H1 (cell line): Measurements from ENCODE around the gene CARD11. TPM values are rescaled to one million over a fixed set of nuclear protein-coding genes. Genes with fewer than 3 reads are reported as not detected.

ENCODE experiments used
- CTCF ChIA-PET: fragments of 300-600 bp; sonication (Branson Sonifier 250); formaldehyde crosslinking; loops from one replicate; lab custom pipeline; 2021; ENCODE audit not compliant: partially characterized antibody; lab: Charles Lee
- POLR2A ChIA-PET: fragments of 300-600 bp; sonication (Branson Sonifier 250); formaldehyde crosslinking; loops from one replicate; lab custom pipeline; 2021; ENCODE audit warnings: inconsistent platforms; ENCODE audit not compliant: partially characterized antibody; lab: Charles Lee
- DNase-seq, 2 experiments: peaks; one replicate each; pipeline versions ENCODE4 v3.0.0 to v3.0.0-alpha.2; 2010 to 2022; ENCODE audit warnings: low spot score in 2 of 2, low read depth in 1 of 2, mixed read lengths in 1 of 2
- FAIRE-seq: peaks from 2 replicates; lab custom pipeline; 2011; peaks lifted over from hg19 to GRCh38; lab: Jason Lieb, UNC
- H2AFZ ChIP-seq: 2 replicates; pipeline ENCODE4 v1.8.1; 2012; ENCODE audit warnings: low read length, inconsistent platforms
- H2AK5ac ChIP-seq: 2 replicates; pipeline ENCODE4 v1.6.1; 2013; ENCODE audit warnings: low read depth, low read length
- H2BK120ac ChIP-seq: replicated peaks from 2 replicates; pipeline ENCODE3; 2013; ENCODE audit warnings: low read depth, low read length, inconsistent platforms
- H2BK12ac ChIP-seq: 2 replicates; pipeline ENCODE4 v1.6.1; 2013; ENCODE audit warnings: low read depth, low read length
- H2BK15ac ChIP-seq: 2 replicates; pipeline ENCODE4 v1.6.1; 2013; ENCODE audit warnings: low read length
- H2BK20ac ChIP-seq: 2 replicates; pipeline ENCODE4 v1.6.1; 2013; ENCODE audit warnings: low read length
- H2BK5ac ChIP-seq: 2 replicates; pipeline ENCODE4 v1.6.1; 2013; ENCODE audit warnings: low read depth, low read length
- H3K14ac ChIP-seq: 2 replicates; pipeline ENCODE4 v1.6.1; 2013; ENCODE audit warnings: inconsistent platforms; ENCODE audit not compliant: insufficient read length
- H3K18ac ChIP-seq: 2 replicates; pipeline ENCODE4 v1.6.1; 2013; ENCODE audit warnings: low read length; ENCODE audit errors: extremely low read depth
- H3K23ac ChIP-seq: 2 replicates; pipeline ENCODE4 v1.6.1; 2013; ENCODE audit warnings: inconsistent platforms; ENCODE audit not compliant: insufficient read length
- H3K23me2 ChIP-seq: 2 replicates; pipeline ENCODE4 v1.6.1; 2013; ENCODE audit warnings: low read depth, low read length
- H3K27ac ChIP-seq: 2 replicates; pipeline ENCODE4 v1.6.1; 2011; ENCODE audit warnings: low read depth, low read length, inconsistent platforms
- H3K27me3 ChIP-seq, 4 experiments: replicated peaks in 1 of 4; 1 replicate in 1 of 4; 2 replicates in 3 of 4; pipeline versions ENCODE4 v1.6.1 to v1.8.1; 2011 to 2013; ENCODE audit warnings: low read length in 3 of 4, mild to moderate bottlenecking in 3 of 4, inconsistent platforms in 2 of 4, mixed read lengths in 2 of 4, moderate library complexity in 1 of 4; ENCODE audit not compliant: control insufficient read depth in 3 of 4, insufficient read depth in 3 of 4; ENCODE audit errors: extremely low read depth in 1 of 4
- H3K36me3 ChIP-seq, 4 experiments: 2 replicates each; pipeline versions ENCODE4 v1.6.1 to v1.8.1; 2011 to 2013; ENCODE audit warnings: mild to moderate bottlenecking in 4 of 4, low read length in 3 of 4, moderate library complexity in 2 of 4, control low read depth in 1 of 4, inconsistent platforms in 1 of 4; ENCODE audit not compliant: insufficient read depth in 4 of 4, control insufficient read depth in 2 of 4
- H3K4ac ChIP-seq: replicated peaks from 2 replicates; pipeline ENCODE3; 2013; ENCODE audit warnings: low read length, low read depth, mixed read lengths, inconsistent platforms; ENCODE audit not compliant: insufficient read length
- H3K4me1 ChIP-seq, 4 experiments: replicated peaks in 1 of 4; 1 replicate in 1 of 4; 2 replicates in 3 of 4; pipeline versions ENCODE4 v1.6.1 to v1.8.1; 2011 to 2013; ENCODE audit warnings: low read length in 3 of 4, inconsistent platforms in 2 of 4, mixed read lengths in 1 of 4; ENCODE audit not compliant: insufficient read depth in 4 of 4, control insufficient read depth in 3 of 4
- H3K4me2 ChIP-seq, 2 experiments: 2 replicates each; pipeline versions ENCODE4 v1.6.1 to v1.8.1; 2011 to 2013; ENCODE audit warnings: low read depth in 2 of 2, low read length in 2 of 2, control low read depth in 1 of 2, inconsistent platforms in 1 of 2, mild to moderate bottlenecking in 1 of 2; ENCODE audit not compliant: insufficient read depth in 1 of 2
- H3K4me3 ChIP-seq, 4 experiments: fragments of 200-600, 300-600 bp in 1 of 4; sonication (generic), shearing (Covaris generic), sonication (Bioruptor Twin) in 1 of 4; 2 replicates each; pipeline versions ENCODE4 v1.5.1 to v1.8.1; 2011 to 2016; ENCODE audit warnings: low read length in 4 of 4, low read depth in 3 of 4, control low read depth in 2 of 4, inconsistent platforms in 2 of 4, mild to moderate bottlenecking in 2 of 4, mixed read lengths in 1 of 4, moderate library complexity in 1 of 4; ENCODE audit not compliant: insufficient read depth in 2 of 4; ENCODE audit errors: extremely low read depth in 1 of 4
- H3K56ac ChIP-seq: replicated peaks from 2 replicates; pipeline ENCODE3; 2013; ENCODE audit warnings: low read depth, mild to moderate bottlenecking, mixed read lengths, low read length, inconsistent platforms; ENCODE audit not compliant: insufficient read length
- H3K79me1 ChIP-seq: 2 replicates; pipeline ENCODE4 v1.6.1; 2013; ENCODE audit warnings: low read depth, low read length, control low read depth
- H3K79me2 ChIP-seq, 2 experiments: 2 replicates each; pipeline versions ENCODE4 v1.6.1 to v1.8.1; 2012 to 2013; ENCODE audit warnings: low read length in 2 of 2, mild to moderate bottlenecking in 2 of 2, inconsistent platforms in 1 of 2; ENCODE audit not compliant: insufficient read depth in 2 of 2, control insufficient read depth in 1 of 2
- H3K9ac ChIP-seq, 4 experiments: replicated peaks in 1 of 4; 1 replicate in 1 of 4; 2 replicates in 3 of 4; pipeline versions ENCODE4 v1.6.1 to v1.8.1; 2011 to 2013; ENCODE audit warnings: low read depth in 3 of 4, low read length in 3 of 4, control low read depth in 2 of 4, mild to moderate bottlenecking in 2 of 4, moderate library complexity in 2 of 4, inconsistent platforms in 1 of 4; ENCODE audit errors: extremely low read depth in 1 of 4
- H3K9me3 ChIP-seq, 2 experiments: 2 replicates each; pipeline versions ENCODE4 v1.6.1 to v1.8.1; 2012 to 2013; ENCODE audit warnings: mild to moderate bottlenecking in 2 of 2, moderate library complexity in 2 of 2, control low read depth in 1 of 2, inconsistent platforms in 1 of 2, low read depth in 1 of 2, low read length in 1 of 2, mixed read lengths in 1 of 2; ENCODE audit not compliant: insufficient read depth in 2 of 2
- H4K20me1 ChIP-seq, 2 experiments: replicated peaks in 1 of 2; 2 replicates each; pipeline versions ENCODE3 to v1.8.1; 2011 to 2013; ENCODE audit warnings: inconsistent platforms in 2 of 2, low read length in 2 of 2, mild to moderate bottlenecking in 1 of 2; ENCODE audit not compliant: insufficient read depth in 2 of 2, control insufficient read depth in 1 of 2
- H4K5ac ChIP-seq: 2 replicates; pipeline ENCODE4 v1.6.1; 2013; ENCODE audit warnings: low read length, low read depth, mixed read lengths, inconsistent platforms; ENCODE audit not compliant: insufficient read length
- H4K8ac ChIP-seq: 2 replicates; pipeline ENCODE4 v1.8.0; 2013; ENCODE audit warnings: mild to moderate bottlenecking, moderate library complexity, low read length, inconsistent platforms; ENCODE audit not compliant: insufficient read depth; ENCODE audit errors: extremely low read depth
- H4K91ac ChIP-seq: replicated peaks from 2 replicates; pipeline ENCODE3; 2013; ENCODE audit warnings: low read length, mixed read lengths, inconsistent platforms; ENCODE audit not compliant: insufficient read length
- KDM1A ChIP-seq: fragments of 200-600, 300-600 bp; sonication (generic); IDR thresholded peaks from 2 replicates; pipeline ENCODE4 v1.7.1; 2016; ENCODE audit warnings: mild to moderate bottlenecking, low read length, borderline replicate concordance
- NANOG ChIP-seq: IDR thresholded peaks from 2 replicates; pipeline ENCODE4 v1.6.1; 2011; ENCODE audit warnings: low read length, low read depth, mild to moderate bottlenecking, inconsistent platforms; ENCODE audit not compliant: insufficient read depth, poor library complexity, severe bottlenecking
- NRF1 ChIP-seq: IDR thresholded peaks from 2 replicates; pipeline ENCODE4 v1.6.1; 2011; ENCODE audit warnings: mild to moderate bottlenecking, low read depth, low read length, improper control_type of control experiment
- RAD21 ChIP-seq, 2 experiments: IDR thresholded peaks in 1 of 2; conservative IDR thresholded peaks in 1 of 2; 2 replicates each; pipeline ENCODE4 v1.6.1; 2011; ENCODE audit warnings: low read depth in 2 of 2, low read length in 2 of 2, improper control_type of control experiment in 1 of 2, inconsistent platforms in 1 of 2, mild to moderate bottlenecking in 1 of 2, moderate library complexity in 1 of 2
- SP2 ChIP-seq: IDR thresholded peaks from 2 replicates; pipeline ENCODE4 v1.6.1; 2012; ENCODE audit warnings: mild to moderate bottlenecking, low read length, inconsistent platforms
- YY1 ChIP-seq: IDR thresholded peaks from 2 replicates; pipeline ENCODE4 v1.6.1; 2011; ENCODE audit warnings: low read depth, mild to moderate bottlenecking, low read length
- ZNF274 ChIP-seq: IDR thresholded peaks from 2 replicates; pipeline ENCODE4 v1.7.0; 2012; ENCODE audit warnings: low read length, borderline replicate concordance; ENCODE audit errors: extremely low read depth
- WGBS, 2 experiments: shearing (Covaris generic) in 1 of 2; methylation state at CpG; one replicate each; pipeline versions ENCODE4 v1.1.6 to v1.1.7; 2013 to 2015; ENCODE audit warnings: low lambda C conversion rate in 2 of 2, mixed read lengths in 2 of 2, inconsistent platforms in 1 of 2, low coverage in 1 of 2, missing lambda C conversion rate in 1 of 2; ENCODE audit not compliant: insufficient replicate concordance in 2 of 2, insufficient coverage in 1 of 2, insufficient read length in 1 of 2; ENCODE audit errors: extremely low coverage in 1 of 2, missing lambda C conversion rate in 1 of 2; 5-methylcytosine and 5-hydroxymethylcytosine counted together
- polyA plus RNA-seq, 7 experiments: library from polyadenylated mRNA; depleted of rRNA in 3 of 7; stranded (reverse) in 5 of 7; unstranded in 2 of 7; fragments of >200 nt in 5 of 7; fragments of 200-250 nt in 2 of 7; gene quantifications; 1 replicate in 5 of 7; 2 replicates in 1 of 7; 4 replicates in 1 of 7; pipeline versions ENCODE4 v1.2.1 to v1.2.3, GENCODE V29; 2011 to 2013; ENCODE audit warnings: missing spikeins in 2 of 7, mixed read lengths in 2 of 7
- total RNA-seq: library from RNA; stranded (reverse); fragmentation: NEBNext Ultra II Directional; extraction: Animal tissue kit (Norgen Biotek cat#: 25700); gene quantifications from 2 replicates; pipeline ENCODE4 v1.2.1, GENCODE V29; 2021
- TF ChIP-seq, protein P1 (sequence below): IDR thresholded peaks from 2 replicates; pipeline ENCODE4 v1.6.1; 2012; ENCODE audit warnings: inconsistent platforms
- TF ChIP-seq, protein P2 (sequence below): IDR thresholded peaks from 2 replicates; pipeline ENCODE4 v1.6.1; 2012; ENCODE audit warnings: inconsistent platforms
- TF ChIP-seq, protein P3 (sequence below), 3 experiments: IDR thresholded peaks; 1 replicate in 2 of 3; 2 replicates in 1 of 3; pipeline versions ENCODE4 v1.5.1 to v1.6.1; 2011; ENCODE audit warnings: low read length in 3 of 3, mild to moderate bottlenecking in 3 of 3, inconsistent platforms in 2 of 3, low read depth in 1 of 3, moderate library complexity in 1 of 3; ENCODE audit not compliant: insufficient read depth in 1 of 3; ENCODE audit errors: control extremely low read depth in 1 of 3

The CARD11 gene
- total and polyA plus RNA-seq, 2 of the 8 experiments (the other 6 are each of a cell fraction or from before 2014, with no cell fraction given): 12.6 to 29.8 TPM

DNA sequence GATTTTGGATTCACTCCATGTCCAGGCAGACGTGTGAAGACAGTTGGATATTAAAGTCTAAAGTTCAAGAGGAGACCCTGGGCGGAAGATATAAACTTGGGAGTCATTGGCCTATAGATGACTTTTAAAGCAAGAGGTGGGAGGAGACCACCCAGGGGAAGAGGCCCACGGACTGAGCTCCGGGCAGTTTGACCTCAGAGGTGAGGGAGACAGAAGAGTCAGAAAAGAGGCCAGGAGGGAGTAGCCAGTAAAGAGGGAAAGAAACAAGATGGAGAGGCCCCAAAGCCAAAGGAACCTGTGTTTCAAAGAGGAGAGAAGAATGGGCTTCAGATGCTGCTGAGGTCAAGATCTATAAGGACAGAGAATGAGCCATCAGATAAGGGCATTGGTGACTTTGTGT lies 11.4 kb downstream of the CARD11 start:
- H2BK5ac ChIP-seq: no peak overlapping the region
- no peak overlapping the region for H3K27ac ChIP-seq
- H4K8ac ChIP-seq: no peak overlapping the region
- no peak overlapping the region for H3K18ac ChIP-seq
- POLR2A ChIA-PET: no interaction called here
- H2BK12ac ChIP-seq: no peak overlapping the region
- H2BK20ac ChIP-seq: no peak overlapping the region
- no peak overlapping the region for H2BK120ac ChIP-seq
- no peak overlapping the region for H2BK15ac ChIP-seq
- H3K23ac ChIP-seq: no peak overlapping the region
- H3K27me3 ChIP-seq: no peaks in the 10 kb centered on the region
- DNase-seq (no peak), FAIRE-seq (no peak)
- H4K5ac ChIP-seq: no peak overlapping the region
- H3K79me1 ChIP-seq: no peaks in the 10 kb centered on the region; the same call in 1 of the 2 replicates
- CTCF ChIA-PET: no interaction called here
- 0 out of 2 replicates have a peak overlapping the region, but pooled peaks have one; percentile 39 for H2AK5ac ChIP-seq
- H3K56ac ChIP-seq: no peak overlapping the region
- H3K36me3 ChIP-seq: no peaks in the 10 kb centered on the region
- no peak overlapping the region for H3K4ac ChIP-seq
- no peak overlapping the region for H3K4me3 ChIP-seq
- H3K23me2 ChIP-seq: no peaks in the 10 kb centered on the region
- H4K91ac ChIP-seq: no peak overlapping the region
- 85% methylated on average over 4 of the region's 4 CpGs; no CpG with 5 or more reads in 1 of the 2 experiments for WGBS, 2 experiments
- no peaks in the 10 kb centered on the region for H4K20me1 ChIP-seq
- no peak overlapping the region for H3K4me2 ChIP-seq
- H2AFZ ChIP-seq: no peak overlapping the region
- H3K4me1 ChIP-seq: peaks cover 0 to 5% (median 3%) of the 10 kb centered on the region in 4 experiments; a peak in 5 of 7 replicates
- no peak overlapping the region for H3K9ac ChIP-seq
- H3K14ac ChIP-seq: no peak overlapping the region
- H3K9me3 ChIP-seq: no peaks in the 10 kb centered on the region
- H3K79me2 ChIP-seq: no peaks in the 10 kb centered on the region
- no peak for TF ChIP-seq RAD21 (IDR thresholded peaks at IDR 0.05 in 1 of 2, conservative IDR thresholded peaks at IDR 0.05 in 1 of 2; ENCODE audit: low read depth in 2 of 2, low read length in 2 of 2)
- no peak for TF ChIP-seq KDM1A
- TF ChIP-seq, protein P1, sequence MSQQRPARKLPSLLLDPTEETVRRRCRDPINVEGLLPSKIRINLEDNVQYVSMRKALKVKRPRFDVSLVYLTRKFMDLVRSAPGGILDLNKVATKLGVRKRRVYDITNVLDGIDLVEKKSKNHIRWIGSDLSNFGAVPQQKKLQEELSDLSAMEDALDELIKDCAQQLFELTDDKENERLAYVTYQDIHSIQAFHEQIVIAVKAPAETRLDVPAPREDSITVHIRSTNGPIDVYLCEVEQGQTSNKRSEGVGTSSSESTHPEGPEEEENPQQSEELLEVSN: no peak
- no peak for TF ChIP-seq YY1
- TF ChIP-seq NANOG: no peak
- TF ChIP-seq, protein P2, sequence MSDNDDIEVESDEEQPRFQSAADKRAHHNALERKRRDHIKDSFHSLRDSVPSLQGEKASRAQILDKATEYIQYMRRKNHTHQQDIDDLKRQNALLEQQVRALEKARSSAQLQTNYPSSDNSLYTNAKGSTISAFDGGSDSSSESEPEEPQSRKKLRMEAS: no peak
- TF ChIP-seq ZNF274: no peak
- no peak for TF ChIP-seq NRF1
- TF ChIP-seq, protein P3, sequence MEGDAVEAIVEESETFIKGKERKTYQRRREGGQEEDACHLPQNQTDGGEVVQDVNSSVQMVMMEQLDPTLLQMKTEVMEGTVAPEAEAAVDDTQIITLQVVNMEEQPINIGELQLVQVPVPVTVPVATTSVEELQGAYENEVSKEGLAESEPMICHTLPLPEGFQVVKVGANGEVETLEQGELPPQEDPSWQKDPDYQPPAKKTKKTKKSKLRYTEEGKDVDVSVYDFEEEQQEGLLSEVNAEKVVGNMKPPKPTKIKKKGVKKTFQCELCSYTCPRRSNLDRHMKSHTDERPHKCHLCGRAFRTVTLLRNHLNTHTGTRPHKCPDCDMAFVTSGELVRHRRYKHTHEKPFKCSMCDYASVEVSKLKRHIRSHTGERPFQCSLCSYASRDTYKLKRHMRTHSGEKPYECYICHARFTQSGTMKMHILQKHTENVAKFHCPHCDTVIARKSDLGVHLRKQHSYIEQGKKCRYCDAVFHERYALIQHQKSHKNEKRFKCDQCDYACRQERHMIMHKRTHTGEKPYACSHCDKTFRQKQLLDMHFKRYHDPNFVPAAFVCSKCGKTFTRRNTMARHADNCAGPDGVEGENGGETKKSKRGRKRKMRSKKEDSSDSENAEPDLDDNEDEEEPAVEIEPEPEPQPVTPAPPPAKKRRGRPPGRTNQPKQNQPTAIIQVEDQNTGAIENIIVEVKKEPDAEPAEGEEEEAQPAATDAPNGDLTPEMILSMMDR (IDR thresholded peaks at IDR 0.05; ENCODE audit: control extremely low read depth in 1 of 3, insufficient read depth in 1 of 3, low read depth in 1 of 3, low read length in 3 of 3): no peak
- no peak for TF ChIP-seq SP2
